H1 (cell line): ENCODE measurements around the gene GPT2. TPM values are rescaled to one million over a fixed set of nuclear protein-coding genes. Genes with fewer than 3 reads are reported as not detected.

Source experiments
- CTCF ChIA-PET: fragments of 300-600 bp; sonication (Branson Sonifier 250); formaldehyde crosslinking; loops from one replicate; lab custom pipeline; 2021; ENCODE audit not compliant: partially characterized antibody; lab: Charles Lee
- POLR2A ChIA-PET: fragments of 300-600 bp; sonication (Branson Sonifier 250); formaldehyde crosslinking; loops from one replicate; lab custom pipeline; 2021; ENCODE audit warnings: inconsistent platforms; ENCODE audit not compliant: partially characterized antibody; lab: Charles Lee
- DNase-seq, 2 experiments: peaks; one replicate each; pipeline versions ENCODE4 v3.0.0 to v3.0.0-alpha.2; 2010 to 2022; ENCODE audit warnings: low spot score in 2 of 2, low read depth in 1 of 2, mixed read lengths in 1 of 2
- FAIRE-seq: peaks from 2 replicates; lab custom pipeline; 2011; peaks lifted over from hg19 to GRCh38; lab: Jason Lieb, UNC
- H2AFZ ChIP-seq: 2 replicates; pipeline ENCODE4 v1.8.1; 2012; ENCODE audit warnings: low read length, inconsistent platforms
- H2AK5ac ChIP-seq: 2 replicates; pipeline ENCODE4 v1.6.1; 2013; ENCODE audit warnings: low read depth, low read length
- H2BK120ac ChIP-seq: replicated peaks from 2 replicates; pipeline ENCODE3; 2013; ENCODE audit warnings: low read depth, low read length, inconsistent platforms
- H2BK12ac ChIP-seq: 2 replicates; pipeline ENCODE4 v1.6.1; 2013; ENCODE audit warnings: low read depth, low read length
- H2BK15ac ChIP-seq: 2 replicates; pipeline ENCODE4 v1.6.1; 2013; ENCODE audit warnings: low read length
- H2BK20ac ChIP-seq: 2 replicates; pipeline ENCODE4 v1.6.1; 2013; ENCODE audit warnings: low read length
- H2BK5ac ChIP-seq: 2 replicates; pipeline ENCODE4 v1.6.1; 2013; ENCODE audit warnings: low read depth, low read length
- H3K14ac ChIP-seq: 2 replicates; pipeline ENCODE4 v1.6.1; 2013; ENCODE audit warnings: inconsistent platforms; ENCODE audit not compliant: insufficient read length
- H3K18ac ChIP-seq: 2 replicates; pipeline ENCODE4 v1.6.1; 2013; ENCODE audit warnings: low read length; ENCODE audit errors: extremely low read depth
- H3K23ac ChIP-seq: 2 replicates; pipeline ENCODE4 v1.6.1; 2013; ENCODE audit warnings: inconsistent platforms; ENCODE audit not compliant: insufficient read length
- H3K23me2 ChIP-seq: 2 replicates; pipeline ENCODE4 v1.6.1; 2013; ENCODE audit warnings: low read depth, low read length
- H3K27ac ChIP-seq: 2 replicates; pipeline ENCODE4 v1.6.1; 2011; ENCODE audit warnings: low read depth, low read length, inconsistent platforms
- H3K27me3 ChIP-seq, 4 experiments: replicated peaks in 1 of 4; 1 replicate in 1 of 4; 2 replicates in 3 of 4; pipeline versions ENCODE4 v1.6.1 to v1.8.1; 2011 to 2013; ENCODE audit warnings: low read length in 3 of 4, mild to moderate bottlenecking in 3 of 4, inconsistent platforms in 2 of 4, mixed read lengths in 2 of 4, moderate library complexity in 1 of 4; ENCODE audit not compliant: control insufficient read depth in 3 of 4, insufficient read depth in 3 of 4; ENCODE audit errors: extremely low read depth in 1 of 4
- H3K36me3 ChIP-seq, 4 experiments: 2 replicates each; pipeline versions ENCODE4 v1.6.1 to v1.8.1; 2011 to 2013; ENCODE audit warnings: mild to moderate bottlenecking in 4 of 4, low read length in 3 of 4, moderate library complexity in 2 of 4, control low read depth in 1 of 4, inconsistent platforms in 1 of 4; ENCODE audit not compliant: insufficient read depth in 4 of 4, control insufficient read depth in 2 of 4
- H3K4ac ChIP-seq: replicated peaks from 2 replicates; pipeline ENCODE3; 2013; ENCODE audit warnings: low read length, low read depth, mixed read lengths, inconsistent platforms; ENCODE audit not compliant: insufficient read length
- H3K4me1 ChIP-seq, 4 experiments: replicated peaks in 1 of 4; 1 replicate in 1 of 4; 2 replicates in 3 of 4; pipeline versions ENCODE4 v1.6.1 to v1.8.1; 2011 to 2013; ENCODE audit warnings: low read length in 3 of 4, inconsistent platforms in 2 of 4, mixed read lengths in 1 of 4; ENCODE audit not compliant: insufficient read depth in 4 of 4, control insufficient read depth in 3 of 4
- H3K4me2 ChIP-seq, 2 experiments: 2 replicates each; pipeline versions ENCODE4 v1.6.1 to v1.8.1; 2011 to 2013; ENCODE audit warnings: low read depth in 2 of 2, low read length in 2 of 2, control low read depth in 1 of 2, inconsistent platforms in 1 of 2, mild to moderate bottlenecking in 1 of 2; ENCODE audit not compliant: insufficient read depth in 1 of 2
- H3K4me3 ChIP-seq, 4 experiments: fragments of 200-600, 300-600 bp in 1 of 4; sonication (generic), shearing (Covaris generic), sonication (Bioruptor Twin) in 1 of 4; 2 replicates each; pipeline versions ENCODE4 v1.5.1 to v1.8.1; 2011 to 2016; ENCODE audit warnings: low read length in 4 of 4, low read depth in 3 of 4, control low read depth in 2 of 4, inconsistent platforms in 2 of 4, mild to moderate bottlenecking in 2 of 4, mixed read lengths in 1 of 4, moderate library complexity in 1 of 4; ENCODE audit not compliant: insufficient read depth in 2 of 4; ENCODE audit errors: extremely low read depth in 1 of 4
- H3K56ac ChIP-seq: replicated peaks from 2 replicates; pipeline ENCODE3; 2013; ENCODE audit warnings: low read depth, mild to moderate bottlenecking, mixed read lengths, low read length, inconsistent platforms; ENCODE audit not compliant: insufficient read length
- H3K79me1 ChIP-seq: 2 replicates; pipeline ENCODE4 v1.6.1; 2013; ENCODE audit warnings: low read depth, low read length, control low read depth
- H3K79me2 ChIP-seq, 2 experiments: 2 replicates each; pipeline versions ENCODE4 v1.6.1 to v1.8.1; 2012 to 2013; ENCODE audit warnings: low read length in 2 of 2, mild to moderate bottlenecking in 2 of 2, inconsistent platforms in 1 of 2; ENCODE audit not compliant: insufficient read depth in 2 of 2, control insufficient read depth in 1 of 2
- H3K9ac ChIP-seq, 4 experiments: replicated peaks in 1 of 4; 1 replicate in 1 of 4; 2 replicates in 3 of 4; pipeline versions ENCODE4 v1.6.1 to v1.8.1; 2011 to 2013; ENCODE audit warnings: low read depth in 3 of 4, low read length in 3 of 4, control low read depth in 2 of 4, mild to moderate bottlenecking in 2 of 4, moderate library complexity in 2 of 4, inconsistent platforms in 1 of 4; ENCODE audit errors: extremely low read depth in 1 of 4
- H3K9me3 ChIP-seq, 2 experiments: 2 replicates each; pipeline versions ENCODE4 v1.6.1 to v1.8.1; 2012 to 2013; ENCODE audit warnings: mild to moderate bottlenecking in 2 of 2, moderate library complexity in 2 of 2, control low read depth in 1 of 2, inconsistent platforms in 1 of 2, low read depth in 1 of 2, low read length in 1 of 2, mixed read lengths in 1 of 2; ENCODE audit not compliant: insufficient read depth in 2 of 2
- H4K20me1 ChIP-seq, 2 experiments: replicated peaks in 1 of 2; 2 replicates each; pipeline versions ENCODE3 to v1.8.1; 2011 to 2013; ENCODE audit warnings: inconsistent platforms in 2 of 2, low read length in 2 of 2, mild to moderate bottlenecking in 1 of 2; ENCODE audit not compliant: insufficient read depth in 2 of 2, control insufficient read depth in 1 of 2
- H4K5ac ChIP-seq: 2 replicates; pipeline ENCODE4 v1.6.1; 2013; ENCODE audit warnings: low read length, low read depth, mixed read lengths, inconsistent platforms; ENCODE audit not compliant: insufficient read length
- H4K8ac ChIP-seq: 2 replicates; pipeline ENCODE4 v1.8.0; 2013; ENCODE audit warnings: mild to moderate bottlenecking, moderate library complexity, low read length, inconsistent platforms; ENCODE audit not compliant: insufficient read depth; ENCODE audit errors: extremely low read depth
- H4K91ac ChIP-seq: replicated peaks from 2 replicates; pipeline ENCODE3; 2013; ENCODE audit warnings: low read length, mixed read lengths, inconsistent platforms; ENCODE audit not compliant: insufficient read length
- CREB1 ChIP-seq: IDR thresholded peaks from 2 replicates; pipeline ENCODE4 v1.6.1; 2012; ENCODE audit warnings: inconsistent platforms
- POLR2AphosphoS5 ChIP-seq: IDR thresholded peaks from 2 replicates; pipeline ENCODE4 v1.6.1; 2011; ENCODE audit warnings: low read depth, low read length
- SP2 ChIP-seq: IDR thresholded peaks from 2 replicates; pipeline ENCODE4 v1.6.1; 2012; ENCODE audit warnings: mild to moderate bottlenecking, low read length, inconsistent platforms
- WGBS, 2 experiments: shearing (Covaris generic) in 1 of 2; methylation state at CpG; one replicate each; pipeline versions ENCODE4 v1.1.6 to v1.1.7; 2013 to 2015; ENCODE audit warnings: low lambda C conversion rate in 2 of 2, mixed read lengths in 2 of 2, inconsistent platforms in 1 of 2, low coverage in 1 of 2, missing lambda C conversion rate in 1 of 2; ENCODE audit not compliant: insufficient replicate concordance in 2 of 2, insufficient coverage in 1 of 2, insufficient read length in 1 of 2; ENCODE audit errors: extremely low coverage in 1 of 2, missing lambda C conversion rate in 1 of 2; 5-methylcytosine and 5-hydroxymethylcytosine counted together
- polyA plus RNA-seq, 7 experiments: library from polyadenylated mRNA; depleted of rRNA in 3 of 7; stranded (reverse) in 5 of 7; unstranded in 2 of 7; fragments of >200 nt in 5 of 7; fragments of 200-250 nt in 2 of 7; gene quantifications; 1 replicate in 5 of 7; 2 replicates in 1 of 7; 4 replicates in 1 of 7; pipeline versions ENCODE4 v1.2.1 to v1.2.3, GENCODE V29; 2011 to 2013; ENCODE audit warnings: missing spikeins in 2 of 7, mixed read lengths in 2 of 7
- total RNA-seq: library from RNA; stranded (reverse); fragmentation: NEBNext Ultra II Directional; extraction: Animal tissue kit (Norgen Biotek cat#: 25700); gene quantifications from 2 replicates; pipeline ENCODE4 v1.2.1, GENCODE V29; 2021

The GPT2 gene
- total and polyA plus RNA-seq, 2 of the 8 experiments (the other 6 are each of a cell fraction or from before 2014, with no cell fraction given): 71.6 to 94.1 TPM

GRCh38 chr16:46954562-46954961 lies 70.4 kb downstream of the GPT2 start:
- Histone ChIP-seq H3K4me1 (no peaks in the 10 kb centered on the region), H2BK120ac (no peak overlapping the region), H2BK12ac (no peak overlapping the region), H3K79me1 (peaks cover 3% of the 10 kb centered on the region; the same call in 1 of the 2 replicates), H2AK5ac (no peak overlapping the region), H3K79me2 (0 out of 4 replicates have a peak, but pooled peaks cover 0 to 4% of the 10 kb centered on the region in 2 experiments), H2BK15ac (no peak overlapping the region), H4K5ac (no peak overlapping the region), H3K9ac (no peak overlapping the region), H3K23ac (no peak overlapping the region), H3K14ac (no peak overlapping the region), H3K56ac (no peak overlapping the region), H3K4me2 (no peak overlapping the region), H4K91ac (no peak overlapping the region), H4K8ac (no peak overlapping the region), H2BK5ac (no peak overlapping the region), H3K4ac (no peak overlapping the region), H3K36me3 (peaks cover 19 to 49% (median 35%) of the 10 kb centered on the region in 4 experiments), H3K27me3 (no peaks in the 10 kb centered on the region), H3K4me3 (no peak overlapping the region), H4K20me1 (peaks cover 0 to 4% of the 10 kb centered on the region in 2 experiments), H2BK20ac (no peak overlapping the region), H3K9me3 (no peaks in the 10 kb centered on the region), H3K27ac (no peak overlapping the region), H2AFZ (no peak overlapping the region), H3K23me2 (no peaks in the 10 kb centered on the region), H3K18ac (no peak overlapping the region)
- DNase-seq: no peak
- FAIRE-seq: no peak
- ChIA-PET POLR2A (interaction anchor here (0.6 to 2.5 kb wide), 4 partner anchors 12 to 53 kb away, joined by 4 to 16 read pairs (median 5); partner anchors contain the start of gene DNAJA2), CTCF (no interaction called here)
- 91% methylated on average over 5 of the region's 5 CpGs; no CpG with 5 or more reads in 1 of the 2 experiments for WGBS, 2 experiments
- no peak for TF ChIP-seq SP2
- no peak; the same call in 1 of the 2 replicates for TF ChIP-seq POLR2AphosphoS5
- TF ChIP-seq CREB1: no peak
